KMS-11 (cell line): ENCODE data around the gene SP140L.

Experiments
- H2AFZ ChIP-seq: fragments of 200-600 bp; sonication (generic); 2 replicates; pipeline ENCODE4 v1.6.1; 2016; ENCODE audit warnings: antibody characterized with exemption, mixed run types, low read depth
- H3K27ac ChIP-seq: fragments of 200-600 bp; sonication (generic); 2 replicates; pipeline ENCODE4 v1.6.1; 2016; ENCODE audit warnings: mild to moderate bottlenecking, mixed run types
- H3K27me3 ChIP-seq: fragments of 200-600 bp; sonication (generic); 2 replicates; pipeline ENCODE4 v1.6.1; 2017; ENCODE audit warnings: mild to moderate bottlenecking, low read depth, mixed run types, moderate library complexity; ENCODE audit not compliant: insufficient read depth
- H3K36me3 ChIP-seq: fragments of 200-600 bp; sonication (generic); 2 replicates; pipeline ENCODE4 v1.6.1; 2017; ENCODE audit warnings: mild to moderate bottlenecking, mixed run types; ENCODE audit not compliant: insufficient read depth
- H3K4me1 ChIP-seq: fragments of 200-600 bp; sonication (generic); 2 replicates; pipeline ENCODE4 v1.6.1; 2016; ENCODE audit warnings: mild to moderate bottlenecking, low read depth, mixed run types; ENCODE audit not compliant: poor library complexity, severe bottlenecking
- H3K4me2 ChIP-seq: fragments of 200-600 bp; sonication (generic); 2 replicates; pipeline ENCODE4 v1.7.0; 2016; ENCODE audit warnings: mild to moderate bottlenecking, mixed run types
- H3K4me3 ChIP-seq: fragments of 200-600 bp; sonication (generic); IDR thresholded peaks from 2 replicates; pipeline ENCODE4 v1.6.1; 2017; ENCODE audit warnings: low read depth, low read length, mixed read lengths; ENCODE audit not compliant: insufficient read depth
- H3K79me2 ChIP-seq: fragments of 200-600 bp; sonication (generic); 2 replicates; pipeline ENCODE4 v1.6.1; 2016; ENCODE audit warnings: low read depth, mixed run types; ENCODE audit not compliant: insufficient read depth
- H3K9ac ChIP-seq: fragments of 200-600 bp; sonication (generic); 2 replicates; pipeline ENCODE4 v1.6.1; 2016; ENCODE audit warnings: mild to moderate bottlenecking, mixed run types
- H4K20me1 ChIP-seq: fragments of 200-600 bp; sonication (generic); 2 replicates; pipeline ENCODE4 v1.6.1; 2016; ENCODE audit warnings: mild to moderate bottlenecking, mixed run types; ENCODE audit not compliant: insufficient read depth
- TF ChIP-seq, protein P1 (sequence below): fragments of 200-600 bp; sonication (generic); conservative IDR thresholded peaks from 2 replicates; pipeline ENCODE4 v1.6.1; 2017; ENCODE audit warnings: low read depth, mild to moderate bottlenecking, antibody characterized with exemption, low read length, moderate library complexity, mixed read lengths

Gene SP140L

DNA sequence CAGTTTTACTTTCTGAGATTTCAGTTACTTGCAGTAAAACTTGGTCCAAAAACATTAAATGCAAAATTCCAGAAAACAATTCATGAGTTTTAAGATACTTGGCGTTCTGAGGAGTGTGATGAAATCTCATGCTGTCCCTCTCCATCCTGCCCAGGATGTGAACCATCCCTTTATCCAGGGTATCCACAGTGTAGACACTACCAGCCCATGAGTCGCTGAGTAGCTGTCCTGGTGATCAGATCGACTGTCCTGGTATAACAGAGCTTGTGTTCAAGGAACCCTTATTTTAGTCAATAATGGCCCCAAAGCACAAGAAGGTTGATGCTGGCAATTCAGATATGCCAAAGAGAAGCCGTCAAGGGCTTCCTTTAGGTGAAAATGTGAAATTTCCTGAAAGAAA, 92.2 kb downstream of the SP140L start:
- no peak overlapping the region for H3K9ac ChIP-seq
- TF ChIP-seq, protein P1, sequence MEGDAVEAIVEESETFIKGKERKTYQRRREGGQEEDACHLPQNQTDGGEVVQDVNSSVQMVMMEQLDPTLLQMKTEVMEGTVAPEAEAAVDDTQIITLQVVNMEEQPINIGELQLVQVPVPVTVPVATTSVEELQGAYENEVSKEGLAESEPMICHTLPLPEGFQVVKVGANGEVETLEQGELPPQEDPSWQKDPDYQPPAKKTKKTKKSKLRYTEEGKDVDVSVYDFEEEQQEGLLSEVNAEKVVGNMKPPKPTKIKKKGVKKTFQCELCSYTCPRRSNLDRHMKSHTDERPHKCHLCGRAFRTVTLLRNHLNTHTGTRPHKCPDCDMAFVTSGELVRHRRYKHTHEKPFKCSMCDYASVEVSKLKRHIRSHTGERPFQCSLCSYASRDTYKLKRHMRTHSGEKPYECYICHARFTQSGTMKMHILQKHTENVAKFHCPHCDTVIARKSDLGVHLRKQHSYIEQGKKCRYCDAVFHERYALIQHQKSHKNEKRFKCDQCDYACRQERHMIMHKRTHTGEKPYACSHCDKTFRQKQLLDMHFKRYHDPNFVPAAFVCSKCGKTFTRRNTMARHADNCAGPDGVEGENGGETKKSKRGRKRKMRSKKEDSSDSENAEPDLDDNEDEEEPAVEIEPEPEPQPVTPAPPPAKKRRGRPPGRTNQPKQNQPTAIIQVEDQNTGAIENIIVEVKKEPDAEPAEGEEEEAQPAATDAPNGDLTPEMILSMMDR: no peak
- no peak overlapping the region for H2AFZ ChIP-seq
- no peak overlapping the region for H3K27ac ChIP-seq
- peaks cover 14% of the 10 kb centered on the region; the same call in 1 of the 2 replicates for H3K79me2 ChIP-seq
- H3K4me3 ChIP-seq: no peak overlapping the region
- no peaks in the 10 kb centered on the region for H3K27me3 ChIP-seq
- no peaks in the 10 kb centered on the region for H4K20me1 ChIP-seq
- H3K4me1 ChIP-seq: peaks cover 27% of the 10 kb centered on the region
- no peaks in the 10 kb centered on the region for H3K36me3 ChIP-seq
- H3K4me2 ChIP-seq: no peak overlapping the region

DNA sequence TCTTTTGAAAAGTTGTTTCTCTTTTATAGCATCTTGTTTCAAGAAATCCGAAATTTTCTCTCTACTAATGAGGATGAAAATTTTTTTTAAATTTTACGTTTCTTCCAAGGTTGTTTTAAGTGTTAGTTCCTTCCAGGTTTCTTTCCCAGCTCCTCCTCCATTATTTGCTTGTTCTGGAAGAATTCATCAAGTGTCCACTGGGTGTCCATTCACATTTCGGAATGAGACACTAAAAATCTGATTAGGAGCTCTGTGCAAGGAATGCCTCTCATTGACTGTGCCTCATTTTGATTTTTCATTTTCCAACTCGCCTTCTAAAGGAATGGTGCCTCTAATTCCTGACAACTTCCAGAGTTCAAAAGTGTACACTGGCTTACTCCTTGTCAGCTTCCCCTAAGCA, 95.2 kb downstream of the SP140L start:
- H3K27ac ChIP-seq: no peak overlapping the region
- H2AFZ ChIP-seq: no peak overlapping the region
- H3K4me3 ChIP-seq: no peak overlapping the region
- no peak overlapping the region for H3K4me2 ChIP-seq
- H3K79me2 ChIP-seq: peaks cover 5% of the 10 kb centered on the region; the same call in 1 of the 2 replicates
- H3K27me3 ChIP-seq: no peaks in the 10 kb centered on the region
- H3K4me1 ChIP-seq: peaks cover 17% of the 10 kb centered on the region
- TF ChIP-seq, protein P1: no peak
- no peaks in the 10 kb centered on the region for H4K20me1 ChIP-seq
- H3K9ac ChIP-seq: no peak overlapping the region
- no peaks in the 10 kb centered on the region for H3K36me3 ChIP-seq

DNA sequence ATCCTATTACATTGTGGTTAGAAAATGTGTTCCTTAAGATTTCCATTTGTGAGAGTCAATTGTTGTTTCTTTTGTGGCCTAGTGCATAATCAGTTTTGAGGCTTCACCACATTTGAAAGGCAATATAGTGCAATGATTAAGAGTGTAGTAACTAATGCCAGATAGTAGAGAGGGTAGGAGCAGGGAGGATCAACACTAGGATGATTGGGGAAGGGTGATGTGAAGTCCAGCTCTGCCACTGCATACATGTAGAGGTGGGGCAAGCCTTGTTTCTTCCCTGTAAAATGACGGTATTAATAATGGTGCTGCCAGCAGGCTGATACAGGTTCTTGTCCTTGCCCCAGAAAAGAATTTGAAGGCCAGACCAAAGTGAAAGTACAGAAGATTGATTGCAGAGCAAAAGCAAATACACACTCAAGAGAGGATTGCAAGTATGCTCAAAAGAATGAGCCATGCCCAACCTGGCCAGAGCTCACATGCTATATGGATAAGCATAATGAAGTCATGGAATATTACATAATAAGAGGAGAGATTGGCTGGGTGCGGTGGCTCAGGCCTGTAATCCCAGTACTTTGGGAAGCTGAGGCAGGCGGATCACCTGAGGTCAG, 97.0 kb downstream of the SP140L start:
- Histone ChIP-seq H3K36me3 (no peaks in the 10 kb centered on the region), H3K79me2 (no peaks in the 10 kb centered on the region; the same call in 1 of the 2 replicates), H3K9ac (no peak overlapping the region), H3K27ac (no peak overlapping the region), H3K4me2 (no peak overlapping the region), H3K27me3 (no peaks in the 10 kb centered on the region), H2AFZ (no peak overlapping the region), H3K4me1 (peaks cover 4% of the 10 kb centered on the region), H3K4me3 (no peak overlapping the region), H4K20me1 (no peaks in the 10 kb centered on the region)
- TF ChIP-seq, protein P1: no peak

DNA sequence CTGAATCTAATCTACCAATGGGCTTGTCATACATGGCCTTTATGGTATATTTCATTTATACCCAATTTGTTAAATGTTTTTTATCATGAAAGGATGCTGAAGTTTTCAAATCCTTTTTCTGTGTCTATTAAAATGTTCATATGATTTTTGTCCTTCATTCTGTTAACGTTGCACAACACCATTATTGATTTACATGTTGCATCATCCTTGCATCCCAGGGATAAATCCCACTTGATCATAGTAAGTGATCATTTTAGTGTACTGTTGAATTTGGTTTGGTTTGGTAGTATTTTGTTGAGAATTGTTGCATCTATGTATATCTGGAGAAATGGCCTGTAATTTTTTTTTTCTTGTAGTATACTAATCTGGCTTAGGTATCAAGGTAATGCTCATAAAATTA, 98.4 kb downstream of the SP140L start:
- no peak overlapping the region for H3K27ac ChIP-seq
- no peaks in the 10 kb centered on the region for H3K79me2 ChIP-seq
- H3K4me2 ChIP-seq: no peak overlapping the region
- no peak overlapping the region for H3K9ac ChIP-seq
- H3K27me3 ChIP-seq: no peaks in the 10 kb centered on the region
- no peak overlapping the region for H2AFZ ChIP-seq
- H3K4me3 ChIP-seq: no peak overlapping the region
- no peaks in the 10 kb centered on the region for H4K20me1 ChIP-seq
- TF ChIP-seq, protein P1: no peak
- peaks cover 4% of the 10 kb centered on the region for H3K4me1 ChIP-seq
- H3K36me3 ChIP-seq: no peaks in the 10 kb centered on the region
